HepG2 (cell line): ENCODE results near the gene JUND. TPM values are rescaled to one million over a fixed set of nuclear protein-coding genes. Genes with fewer than 3 reads are reported as not detected.

Source experiments
- ATAC-seq: fragments of 200-7000 bp; cut with Tn5 transposase; 3 replicates; pipeline ENCODE4 v1.9.1; 2020; ENCODE audit warnings: mild to moderate bottlenecking, moderate library complexity
- BruUV-seq: library from RNA; stranded (reverse); fragments of 400-500 nt; replicated peaks from 2 replicates; lab custom pipeline; 2021; lab: Mats Ljungman, UMichigan
- CTCF ChIA-PET: fragments of 300-600 bp; formaldehyde crosslinking; extraction: SDS; loops from one replicate; lab custom pipeline; 2021; ENCODE audit warnings: low total read pairs, inconsistent platforms, low intra/inter-chr PET ratio; lab: Yijun Ruan, JAX
- POLR2A ChIA-PET: fragments of 350-600 bp; sonication (Branson Sonifier 250); formaldehyde crosslinking; loops from one replicate; lab custom pipeline; 2020; ENCODE audit warnings: antibody characterized with exemption, inconsistent platforms; lab: Yijun Ruan, JAX
- DNase-seq: peaks from one replicate; pipeline ENCODE4 v3.0.0-alpha.2; 2015; ENCODE audit warnings: low spot score
- FAIRE-seq: peaks from 3 replicates; lab custom pipeline; 2011; peaks lifted over from hg19 to GRCh38; lab: Jason Lieb, UNC
- H2AFZ ChIP-seq: one replicate; pipeline ENCODE4 v1.6.1; 2011; ENCODE audit warnings: low read length, inconsistent platforms
- H3K27ac ChIP-seq: fragments of 300-600 bp; 3 replicates; pipeline ENCODE4 v1.8.0; 2011; ENCODE audit warnings: mixed run types, mild to moderate bottlenecking, mixed read lengths, low read length, inconsistent platforms; ENCODE audit not compliant: insufficient read depth; ENCODE audit errors: extremely low read length
- H3K27me3 ChIP-seq, 2 experiments: fragments of 200-600 bp in 1 of 2; 2 replicates in 1 of 2; 3 replicates in 1 of 2; pipeline versions ENCODE4 v1.6.0 to v1.8.0; 2011; ENCODE audit warnings: low read length in 2 of 2, mild to moderate bottlenecking in 2 of 2, moderate library complexity in 2 of 2, inconsistent platforms in 1 of 2; ENCODE audit not compliant: insufficient read depth in 2 of 2, control insufficient read depth in 1 of 2
- H3K36me3 ChIP-seq, 2 experiments: fragments of 200-600 bp in 1 of 2; replicated peaks in 1 of 2; 2 replicates in 1 of 2; 3 replicates in 1 of 2; pipeline versions ENCODE4 v1.5.1 to v1.8.0; 2011; ENCODE audit warnings: low read length in 2 of 2, inconsistent platforms in 1 of 2; ENCODE audit not compliant: insufficient read depth in 2 of 2, control insufficient read depth in 1 of 2
- H3K4me1 ChIP-seq: 2 replicates; pipeline ENCODE4 v1.5.1; 2012; ENCODE audit warnings: low read length, inconsistent platforms; ENCODE audit not compliant: insufficient read depth
- H3K4me2 ChIP-seq: 2 replicates; pipeline ENCODE4 v1.6.0; 2011; ENCODE audit warnings: low read depth, low read length, inconsistent platforms
- H3K4me3 ChIP-seq, 3 experiments: fragments of 200-600 bp in 1 of 3; sonication (generic), shearing (Covaris generic) in 1 of 3; replicated peaks in 1 of 3; 2 replicates each; pipeline ENCODE4 v1.5.1; 2011 to 2016; ENCODE audit warnings: low read length in 3 of 3, inconsistent platforms in 2 of 3, low read depth in 2 of 3, mild to moderate bottlenecking in 2 of 3, control low read depth in 1 of 3, mixed read lengths in 1 of 3; ENCODE audit not compliant: insufficient read depth in 1 of 3
- H3K79me2 ChIP-seq: one replicate; pipeline ENCODE4 v1.6.1; 2011; ENCODE audit warnings: low read length, inconsistent platforms; ENCODE audit not compliant: insufficient read depth
- H3K9ac ChIP-seq: 2 replicates; pipeline ENCODE4 v1.6.0; 2011; ENCODE audit warnings: mild to moderate bottlenecking, low read depth, low read length, inconsistent platforms; ENCODE audit not compliant: insufficient read depth
- H3K9me3 ChIP-seq: 2 replicates; pipeline ENCODE4 v1.5.1; 2012; ENCODE audit warnings: mild to moderate bottlenecking, low read length
- H4K20me1 ChIP-seq: 2 replicates; pipeline ENCODE4 v1.6.0; 2011; ENCODE audit warnings: inconsistent platforms, mild to moderate bottlenecking, low read length, moderate library complexity; ENCODE audit not compliant: insufficient read depth
- ARID2 ChIP-seq: sonication (generic); formaldehyde crosslinking; IDR thresholded peaks from 2 replicates; pipeline ENCODE4 v1.8.1; 2022; ENCODE audit warnings: mild to moderate bottlenecking, missing genetic modification reagents, borderline replicate concordance
- FOXA1 ChIP-seq, 2 experiments: fragments of 450-650 bp in 1 of 2; sonication (generic) in 1 of 2; formaldehyde crosslinking in 1 of 2; IDR thresholded peaks; 2 replicates each; pipeline versions ENCODE4 v1.4.0 to v1.6.1; 2016 to 2020; ENCODE audit warnings: missing genetic modification reagents in 1 of 2
- FOXC1 ChIP-seq: sonication (generic); formaldehyde crosslinking; IDR thresholded peaks from 2 replicates; pipeline ENCODE4 v1.8.0; 2022; ENCODE audit warnings: mild to moderate bottlenecking, missing genetic modification reagents, borderline replicate concordance
- KMT2B ChIP-seq: IDR thresholded peaks from 2 replicates; pipeline ENCODE4 v1.6.1; 2016; ENCODE audit warnings: missing genetic modification reagents, missing compliant biosample characterization
- LRRFIP1 ChIP-seq: sonication (generic); formaldehyde crosslinking; conservative IDR thresholded peaks from 2 replicates; pipeline ENCODE4 v1.4.0; 2020; ENCODE audit warnings: missing genetic modification reagents
- MAF1 ChIP-seq: sonication (generic); formaldehyde crosslinking; IDR thresholded peaks from 2 replicates; pipeline ENCODE4 v1.5.0; 2020; ENCODE audit warnings: missing genetic modification reagents, borderline replicate concordance
- ZBTB14 ChIP-seq: sonication (generic); formaldehyde crosslinking; IDR thresholded peaks from 2 replicates; pipeline ENCODE4 v1.4.0; 2020; ENCODE audit warnings: missing genetic modification reagents
- ZBTB38 ChIP-seq: sonication (generic); formaldehyde crosslinking; IDR thresholded peaks from 2 replicates; pipeline ENCODE4 v1.5.1; 2020; ENCODE audit warnings: mild to moderate bottlenecking, missing genetic modification reagents
- ZFP62 ChIP-seq: sonication (generic); formaldehyde crosslinking; IDR thresholded peaks from 2 replicates; pipeline ENCODE4 v1.4.0; 2020; ENCODE audit warnings: missing genetic modification reagents
- ZGPAT ChIP-seq: IDR thresholded peaks from 2 replicates; pipeline ENCODE4 v1.6.1; 2016; ENCODE audit warnings: mild to moderate bottlenecking
- ZNF674 ChIP-seq: sonication (generic); formaldehyde crosslinking; IDR thresholded peaks from 2 replicates; pipeline ENCODE4 v1.5.0; 2020; ENCODE audit warnings: low read depth, mild to moderate bottlenecking, missing genetic modification reagents
- ZNF761 ChIP-seq: sonication (generic); formaldehyde crosslinking; conservative IDR thresholded peaks from 2 replicates; pipeline ENCODE4 v1.4.0; 2020; ENCODE audit warnings: mild to moderate bottlenecking, missing genetic modification reagents
- ZNF782 ChIP-seq: sonication (generic); formaldehyde crosslinking; IDR thresholded peaks from 2 replicates; pipeline ENCODE4 v1.4.0; 2020; ENCODE audit warnings: missing genetic modification reagents, mild to moderate bottlenecking, borderline replicate concordance
- WGBS: methylation state at CpG from one replicate; pipeline ENCODE4 v1.1.6; 2017; ENCODE audit warnings: low lambda C conversion rate; 5-methylcytosine and 5-hydroxymethylcytosine counted together
- in situ Hi-C: cut with HindIII; loops from 2 replicates; pipeline ENCODE4 v1.10.0; 2017; ENCODE audit warnings: low pct_unique_long_range_greater_than_20kb; ENCODE audit not compliant: extremely low pct_ligation_motif_present
- intact Hi-C: fragments of 100-400 bp; cut with micrococcal nuclease; formaldehyde crosslinking; loops from one replicate; pipeline ENCODE4 v1.10.0; 2022; ENCODE audit not compliant: unreplicated experiment
- polyA plus RNA-seq, 8 experiments: library from polyadenylated mRNA; depleted of rRNA in 3 of 8; stranded (reverse) in 7 of 8; unstranded in 1 of 8; fragments of >200 nt; fragmentation: Illumina TruSeq in 4 of 8; extraction: Trizol in 4 of 8; gene quantifications; 2 replicates each; pipeline versions ENCODE4 v1.2.1 to v1.2.3, GENCODE V29; 2011 to 2016; ENCODE audit warnings: low read depth in 4 of 8, missing spikeins in 1 of 8, mixed read lengths in 1 of 8; ENCODE audit not compliant: insufficient read depth in 1 of 8
- total RNA-seq, 5 experiments: library from RNA; depleted of rRNA; stranded (reverse); fragments of >200 nt; fragmentation: Illumina TruSeq; extraction: Trizol; gene quantifications; 2 replicates each; pipeline ENCODE4 v1.2.3, GENCODE V29; 2016; ENCODE audit warnings: low read depth in 1 of 5

The JUND gene
- total and polyA plus RNA-seq, 2 of the 13 experiments (the other 11 are each of a cell fraction or from before 2014, with no cell fraction given): 41.2 to 59.8 TPM

GRCh38 chr19:18263324-18264136 lies 17.9 kb downstream of the JUND start:
- no peak overlapping the region for H3K27ac ChIP-seq
- no peak overlapping the region for H3K4me2 ChIP-seq
- no peak overlapping the region for H3K9ac ChIP-seq
- H3K27me3 ChIP-seq: peaks cover 8 to 13% of the 10 kb centered on the region in 2 experiments; a peak in 3 of 5 replicates
- ChIA-PET CTCF (no interaction called here), POLR2A (interaction anchor here (1.0 kb wide), 1 partner anchor 39 kb away, joined by 3 read pairs; no protein-coding TSS in a partner anchor)
- DNase-seq (no peak), FAIRE-seq (no peak), ATAC-seq (no peak)
- peaks cover 21% of the 10 kb centered on the region for H3K4me1 ChIP-seq
- no TSS peak for BruUV-seq
- intact Hi-C loops (no loop called here), in situ Hi-C loops (no loop called here)
- no peaks in the 10 kb centered on the region for H3K36me3 ChIP-seq
- H3K4me3 ChIP-seq: no peak overlapping the region
- no peaks in the 10 kb centered on the region for H4K20me1 ChIP-seq
- no peaks in the 10 kb centered on the region for H3K79me2 ChIP-seq
- 24% methylated on average over 8 of the region's 16 CpGs for WGBS
- TF ChIP-seq KMT2B (no peak), MAF1 (no peak), ZBTB38 (CRISPR knock-in tag) (no peak), ZFP62 (no peak), FOXA1 (IDR thresholded peaks at IDR 0.05) (no peak), FOXA1 (CRISPR knock-in tag; IDR thresholded peaks at IDR 0.05) (no peak), ZNF761 (CRISPR knock-in tag) (no peak)
- no peak overlapping the region for H2AFZ ChIP-seq
- H3K9me3 ChIP-seq: no peaks in the 10 kb centered on the region

GRCh38 chr19:18262917-18263316 lies 18.5 kb downstream of the JUND start:
- no peak overlapping the region for H3K4me3 ChIP-seq
- H3K27ac ChIP-seq: no peak overlapping the region
- ATAC-seq (no peak), DNase-seq (no peak), FAIRE-seq (no peak)
- H3K4me1 ChIP-seq: peaks cover 21% of the 10 kb centered on the region
- H3K27me3 ChIP-seq: peaks cover 8 to 19% of the 10 kb centered on the region in 2 experiments; a peak in 3 of 5 replicates
- no peak overlapping the region for H3K9ac ChIP-seq
- no peaks in the 10 kb centered on the region for H4K20me1 ChIP-seq
- H3K4me2 ChIP-seq: no peak overlapping the region
- ChIA-PET POLR2A (interaction anchor here (1.0 kb wide), 1 partner anchor 39 kb away, joined by 3 read pairs; no protein-coding TSS in a partner anchor), CTCF (no interaction called here)
- intact Hi-C loops (no loop called here), in situ Hi-C loops (no loop called here)
- no peak overlapping the region for H2AFZ ChIP-seq
- no peaks in the 10 kb centered on the region for H3K36me3 ChIP-seq
- no peaks in the 10 kb centered on the region for H3K9me3 ChIP-seq
- WGBS: 59% methylated on average over 10 of the region's 10 CpGs
- H3K79me2 ChIP-seq: no peaks in the 10 kb centered on the region
- no TSS peak for BruUV-seq
- TF ChIP-seq ZNF674 (CRISPR knock-in tag): no peak
- TF ChIP-seq ZGPAT: no peak
- TF ChIP-seq LRRFIP1 (CRISPR knock-in tag): no peak
- TF ChIP-seq FOXC1: no peak
- no peak for TF ChIP-seq ZNF782 (CRISPR knock-in tag)
- no peak for TF ChIP-seq ZBTB14 (CRISPR knock-in tag)
- no peak for TF ChIP-seq ARID2
